ENCODE results near the gene FCGR3A.

FCGR3A gene

GRCh38 chr1:161502641-161503393 lies 46.8 kb downstream of the FCGR3A start:
- DNase-seq (ENCODE audit: low read depth) = peak; percentile 58

GRCh38 chr1:161502181-161502580 lies 47.4 kb downstream of the FCGR3A start:
- no peak for DNase-seq (ENCODE audit: low read depth)

GRCh38 chr1:161501234-161501633 lies 48.4 kb downstream of the FCGR3A start:
- DNase-seq (ENCODE audit: low read depth) = no peak

- no peak for DNase-seq (ENCODE audit: low read depth)
Measured at GRCh38 chr1:161499099-161500039, 50.2 kb downstream of the FCGR3A start.

GRCh38 chr1:161498646-161499045 lies 51.0 kb downstream of the FCGR3A start:
- no peak for DNase-seq (ENCODE audit: low read depth)

- no peak for DNase-seq (ENCODE audit: low read depth)
Measured at GRCh38 chr1:161497961-161498360, 51.7 kb downstream of the FCGR3A start.

GRCh38 chr1:161495490-161495889 lies 54.1 kb downstream of the FCGR3A start:
- DNase-seq (ENCODE audit: low read depth) = no peak

- no peak for DNase-seq (ENCODE audit: low read depth)
Measured at GRCh38 chr1:161494091-161494735, 55.4 kb downstream of the FCGR3A start.

GRCh38 chr1:161492827-161493226 lies 56.8 kb downstream of the FCGR3A start:
- no peak for DNase-seq (ENCODE audit: low read depth)

All from HS-5 (cell line).